ENCODE data around the gene ANKRD11. TPM values are rescaled to one million over a fixed set of nuclear protein-coding genes. Genes with fewer than 3 reads are reported as not detected.

The ANKRD11 gene
- total RNA-seq, 1 experiment from 2014 or later, result 266 TPM

GRCh38 chr16:89246903-89247733 is 243.2 kb downstream of the ANKRD11 start:
- H3K79me2 ChIP-seq (ENCODE audit: insufficient read depth, low read length), result no peaks in the 10 kb centered on the region
- CTCF ChIA-PET, result interaction anchor here (1.0 to 1.3 kb wide), 4 partner anchors 42 to 310 kb away, joined by 3 to 4 read pairs (median 3); no protein-coding TSS in a partner anchor
- no TSS peak for BruUV-seq (replicated peaks)
- RAD21 ChIA-PET (ENCODE audit: low non-redundant PET in 1 of 2, low total read pairs in 2 of 2, uncharacterized antibody in 2 of 2, unreplicated experiment in 2 of 2), result interaction anchor here in 1 of 2 experiments (0.9 kb wide), 1 partner anchor 227 kb away, joined by 3 read pairs; no protein-coding TSS in a partner anchor
- no peaks in the 10 kb centered on the region for H4K20me1 ChIP-seq (ENCODE audit: insufficient read depth)
- H2AFZ ChIP-seq (ENCODE audit: low read depth, low read length, poor library complexity, severe bottlenecking), result no peak overlapping the region
- H3K27ac ChIP-seq (ENCODE audit: low read depth, low read length), result peak overlapping the region; percentile 77
- H3K36me3 ChIP-seq (ENCODE audit: control insufficient read depth in 1 of 2, insufficient read depth in 2 of 2, low read length in 2 of 2), result no peaks in the 10 kb centered on the region
- no peaks in the 10 kb centered on the region for H3K9me2 ChIP-seq (ENCODE audit: insufficient read depth)
- peak; percentile 68 for DNase-seq (ENCODE audit: low read depth, low spot score)
- POLR2A ChIA-PET, result interaction anchor here (0.7 to 1.4 kb wide), 7 partner anchors 18 to 1297 kb away, joined by 3 to 9 read pairs (median 3); partner anchors contain the start of gene ZNF778
- TF ChIP-seq SP1 (IDR thresholded peaks at IDR 0.05; ENCODE audit: low read depth) (no peak), TCF7L2 (IDR thresholded peaks at IDR 0.05; ENCODE audit: borderline replicate concordance, extremely low read depth, insufficient read depth, insufficient read length) (no peak), CBX3 (IDR thresholded peaks at IDR 0.05; ENCODE audit: low read depth) (no peak), POLR2A (IDR thresholded peaks at IDR 0.05; ENCODE audit: borderline replicate concordance, extremely low read depth, insufficient read depth, insufficient read length) (peak; percentile 50), ATF3 (IDR thresholded peaks at IDR 0.05) (no peak), ZFX (IDR thresholded peaks at IDR 0.05) (peak; percentile 95; the same call in 1 of the 2 replicates), POLR2AphosphoS5 (IDR thresholded peaks at IDR 0.05; ENCODE audit: low read depth, low read length) (peak; percentile 76), EZH2phosphoT487 (IDR thresholded peaks at IDR 0.05; ENCODE audit: borderline replicate concordance) (no peak), MAX (IDR thresholded peaks at IDR 0.05) (no peak), EGR1 (IDR thresholded peaks at IDR 0.05; ENCODE audit: low read depth) (no peak), SIN3A (IDR thresholded peaks at IDR 0.05; ENCODE audit: low read depth) (no peak), ZNF274 (IDR thresholded peaks at IDR 0.05; ENCODE audit: low read depth, low read length) (no peak)
- H3K4me1 ChIP-seq (ENCODE audit: control insufficient read depth in 1 of 2, insufficient read depth in 2 of 2, low read length in 2 of 2), result peaks cover 7 to 18% of the 10 kb centered on the region in 2 experiments; a peak in 2 of 4 replicates
- peak; percentile 93 for ATAC-seq
- H3K4me2 ChIP-seq (ENCODE audit: low read length), result peak overlapping the region; percentile 96
- H3K9me3 ChIP-seq (ENCODE audit: control insufficient read depth in 1 of 2, insufficient read depth in 1 of 2, low read depth in 1 of 2, low read length in 2 of 2), result peaks cover 0 to 11% of the 10 kb centered on the region in 2 experiments; a peak in 1 of 4 replicates
- peak overlapping the region; percentile 75 for H3K9ac ChIP-seq (ENCODE audit: low read length)
- H3K4me3 ChIP-seq (replicated peaks in 1 of 2; ENCODE audit: low read depth in 1 of 2, low read length in 2 of 2), result peak overlapping the region; percentile 50 to 68
- H3K27me3 ChIP-seq (ENCODE audit: insufficient read depth, low read length), result no peaks in the 10 kb centered on the region
- intact Hi-C loops (cut with micrococcal nuclease), result loop anchor here (10.0 kb wide), 1 partner anchor 78 kb away; no protein-coding TSS in a partner anchor

All from HCT116 (cell line).